NB4 (cell line): ENCODE measurements around the gene SAE1.

ENCODE experiments used
- DNase-seq: peaks from one replicate; pipeline ENCODE4 v3.0.0; 2010; ENCODE audit warnings: low read depth
- H3K4me3 ChIP-seq: one replicate; pipeline ENCODE4 v1.5.1; 2011; ENCODE audit warnings: mild to moderate bottlenecking, low read depth, low read length, moderate library complexity
- CTCF ChIP-seq: IDR thresholded peaks from one replicate; pipeline ENCODE4 v1.5.1; 2012; ENCODE audit warnings: low read depth, low read length
- MAX ChIP-seq: IDR thresholded peaks from 2 replicates; pipeline ENCODE4 v1.6.1; 2011; ENCODE audit warnings: low read depth, low read length
- MYC ChIP-seq: IDR thresholded peaks from 2 replicates; pipeline ENCODE4 v1.6.1; 2011; ENCODE audit warnings: low read depth, low read length
- POLR2A ChIP-seq: IDR thresholded peaks from 2 replicates; pipeline ENCODE4 v1.6.1; 2011; ENCODE audit warnings: mild to moderate bottlenecking; ENCODE audit not compliant: insufficient read length; ENCODE audit errors: extremely low read depth

The SAE1 gene

GRCh38 chr19:47221890-47222289 lies 91.3 kb downstream of the SAE1 start:
- TF ChIP-seq MAX (no peak), MYC (no peak), POLR2A (no peak), CTCF (no peak)
- H3K4me3 ChIP-seq = no peak overlapping the region
- peak; percentile 45 for DNase-seq

- DNase-seq = peak; percentile 98
- TF ChIP-seq MYC (peak; percentile 70), CTCF (no peak), POLR2A (peak; percentile 100), MAX (peak; percentile 73; the same call in 1 of the 2 replicates)
- H3K4me3 ChIP-seq = peak overlapping the region; percentile 51
Observed at GRCh38 chr19:47225746-47226425, 95.3 kb downstream of the SAE1 start.

GRCh38 chr19:47226426-47227351 lies 96.1 kb downstream of the SAE1 start:
- DNase-seq = peak; percentile 97
- TF ChIP-seq MAX (peak; percentile 84), CTCF (no peak), POLR2A (peak; percentile 65), MYC (peak; percentile 93)
- peak overlapping the region; percentile 57 for H3K4me3 ChIP-seq

GRCh38 chr19:47227352-47228167 lies 96.9 kb downstream of the SAE1 start:
- TF ChIP-seq CTCF (no peak), MYC (peak; percentile 86), POLR2A (peak; percentile 54), MAX (peak; percentile 51; the same call in 1 of the 2 replicates)
- peak overlapping the region; percentile 57 for H3K4me3 ChIP-seq
- DNase-seq = peak; percentile 100

- peak overlapping the region; percentile 45 for H3K4me3 ChIP-seq
- peak; percentile 89 for DNase-seq
Observed at GRCh38 chr19:47228168-47228936, 97.7 kb downstream of the SAE1 start.

More at GRCh38 chr19:47228168-47228936, 97.7 kb downstream of the SAE1 start:
- TF ChIP-seq CTCF (no peak), MYC (0 out of 2 replicates have a peak, but pooled peaks have one; percentile 23), MAX (peak; percentile 77)
